KOPT-K1 (cell line): Measurements from ENCODE around the gene SLC37A4.
"Not testable (repeated sequence)": the region's sequence is repeated elsewhere in the genome, so short reads cannot be mapped to it uniquely, and the experiment has no call there.

Experiments
- H3K27ac ChIP-seq: fragments of 200-600 bp; sonication (generic); 2 replicates; pipeline ENCODE4 v1.5.1; 2016; ENCODE audit warnings: antibody characterized with exemption, mild to moderate bottlenecking, low read depth, low read length; ENCODE audit not compliant: poor library complexity, severe bottlenecking
- H3K36me3 ChIP-seq: fragments of 200-600 bp; sonication (generic); 2 replicates; pipeline ENCODE4 v1.5.1; 2017; ENCODE audit warnings: antibody characterized with exemption, mild to moderate bottlenecking, low read length, moderate library complexity; ENCODE audit not compliant: insufficient read depth
- H3K9me3 ChIP-seq: fragments of 200-600 bp; sonication (generic); 2 replicates; pipeline ENCODE4 v1.5.1; 2017; ENCODE audit warnings: antibody characterized with exemption, low read length, mild to moderate bottlenecking; ENCODE audit not compliant: insufficient read depth, poor library complexity, severe bottlenecking

Gene SLC37A4

DNA sequence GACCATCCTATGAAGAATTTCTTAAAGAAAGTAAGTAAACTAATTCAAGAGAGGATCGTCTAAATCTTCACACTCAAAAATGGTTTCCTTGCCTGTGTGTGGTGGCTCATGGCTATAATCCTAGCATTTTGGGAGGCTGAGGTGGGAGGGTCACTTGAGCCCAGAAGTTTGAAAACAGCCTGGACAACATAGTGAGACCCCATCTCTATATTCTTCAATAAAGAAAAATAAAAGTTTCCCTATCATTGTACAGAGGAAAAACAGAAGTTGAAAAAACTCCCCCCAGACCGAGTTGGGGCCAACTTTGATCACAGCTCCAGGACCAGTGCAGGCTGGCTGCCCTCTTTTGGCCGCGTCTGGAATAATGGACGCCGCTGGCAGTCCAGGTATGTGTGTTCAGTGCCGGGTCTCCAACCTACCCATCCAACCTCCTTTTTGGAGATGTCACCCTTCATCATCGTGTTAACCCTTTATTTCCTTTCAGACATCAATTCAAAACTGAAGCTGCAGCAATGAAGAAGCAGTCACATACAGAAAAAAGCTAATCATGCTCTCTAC, 15.5 kb downstream of the SLC37A4 start:
- no peak overlapping the region for H3K27ac ChIP-seq
- H3K36me3 ChIP-seq: peaks cover 75% of the 10 kb centered on the region
- H3K9me3 ChIP-seq: peaks cover 6% of the 10 kb centered on the region

DNA sequence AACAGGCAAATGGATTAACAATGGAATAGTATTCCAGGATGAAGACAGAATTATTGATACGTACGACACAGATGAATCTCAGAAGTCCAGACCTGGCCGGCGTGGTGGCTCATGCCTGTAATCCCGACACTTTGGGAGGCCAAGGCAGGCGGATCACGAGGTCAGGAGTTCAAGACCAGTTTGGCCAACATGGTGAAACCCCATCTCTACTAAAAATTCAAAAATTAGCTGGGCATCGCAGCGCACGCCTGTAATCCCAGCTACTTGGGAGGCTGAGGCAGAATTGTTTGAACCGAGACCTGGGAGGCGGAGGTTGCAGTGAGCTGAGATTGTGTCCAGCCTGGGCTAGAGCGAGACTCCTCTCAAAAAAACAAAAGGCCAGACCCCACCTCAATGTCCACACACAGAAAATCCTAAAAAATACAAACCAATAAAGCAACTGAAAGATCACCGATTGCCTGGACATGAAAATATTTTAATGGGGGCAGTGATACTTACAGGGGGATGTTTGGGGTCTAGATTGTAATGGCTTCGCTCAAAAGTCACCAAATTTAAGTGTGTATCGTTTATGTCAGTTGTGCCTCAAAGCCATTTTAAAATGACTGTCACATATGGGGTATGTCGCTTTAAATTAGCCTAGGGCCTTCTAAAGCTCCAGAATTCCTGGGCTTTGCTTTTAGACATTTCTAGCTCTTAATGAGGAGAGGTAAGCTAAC, 16.3 kb downstream of the SLC37A4 start:
- peaks cover 6% of the 10 kb centered on the region for H3K9me3 ChIP-seq
- H3K36me3 ChIP-seq: peaks cover 78% of the 10 kb centered on the region
- H3K27ac ChIP-seq: no peak overlapping the region

DNA sequence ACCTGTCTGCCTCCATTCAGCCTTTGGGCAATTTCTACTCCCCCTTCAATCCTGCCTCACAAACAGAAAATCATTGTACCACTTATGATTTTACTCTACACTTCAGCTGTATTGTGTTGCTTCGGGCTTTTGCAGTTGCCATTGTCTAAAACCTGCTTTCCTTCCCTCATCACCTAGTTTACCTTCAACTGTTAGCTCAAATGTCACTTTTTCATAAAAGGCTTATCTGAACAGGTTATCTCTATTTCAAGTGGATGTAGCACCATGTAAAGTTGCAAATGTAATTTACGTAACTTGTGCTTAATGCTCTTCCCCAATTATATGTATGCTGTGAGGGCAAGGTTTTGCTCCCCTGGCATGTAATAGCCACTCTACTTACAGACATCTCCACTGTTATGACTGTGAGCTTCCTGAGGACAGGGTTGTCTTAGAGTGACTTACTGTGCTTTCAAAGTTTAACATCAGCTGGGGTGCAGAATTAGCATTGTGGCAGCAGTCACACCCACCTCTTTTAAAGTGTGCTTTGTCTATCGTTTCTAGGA, 18.0 kb downstream of the SLC37A4 start:
- H3K9me3 ChIP-seq: no peaks in the 10 kb centered on the region
- H3K27ac ChIP-seq: no peak overlapping the region
- H3K36me3 ChIP-seq: peaks cover 95% of the 10 kb centered on the region

DNA sequence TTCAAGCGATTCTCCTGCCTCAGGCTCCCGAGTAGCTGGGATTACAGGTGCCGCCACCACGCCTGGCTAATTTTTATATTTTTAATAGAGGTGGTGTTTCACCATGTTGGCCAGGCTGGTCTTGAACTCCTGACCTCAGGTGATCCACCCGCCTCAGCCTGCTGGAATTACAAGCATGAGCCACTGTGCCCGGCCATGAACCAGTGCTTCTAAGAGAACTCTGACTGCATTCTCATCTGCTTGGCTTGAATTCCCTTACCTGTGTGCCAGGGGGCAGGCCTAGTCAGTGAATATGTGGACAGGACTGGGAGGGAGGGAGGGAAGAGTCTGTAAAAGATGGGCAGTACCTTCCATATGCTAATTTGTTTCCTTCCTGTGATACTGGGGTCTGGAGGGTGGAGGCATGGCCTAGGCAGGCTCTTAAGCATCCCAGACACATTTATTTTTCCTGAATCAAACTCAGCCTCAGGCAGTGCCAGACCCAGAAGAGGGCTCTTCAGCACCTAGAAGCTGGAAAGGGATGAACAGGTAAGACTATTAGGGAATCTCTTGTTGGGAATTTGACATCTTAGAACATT, 19.1 kb downstream of the SLC37A4 start:
- H3K9me3 ChIP-seq: no peaks in the 10 kb centered on the region
- H3K36me3 ChIP-seq: peaks cover 99% of the 10 kb centered on the region
- H3K27ac ChIP-seq: no peak overlapping the region

DNA sequence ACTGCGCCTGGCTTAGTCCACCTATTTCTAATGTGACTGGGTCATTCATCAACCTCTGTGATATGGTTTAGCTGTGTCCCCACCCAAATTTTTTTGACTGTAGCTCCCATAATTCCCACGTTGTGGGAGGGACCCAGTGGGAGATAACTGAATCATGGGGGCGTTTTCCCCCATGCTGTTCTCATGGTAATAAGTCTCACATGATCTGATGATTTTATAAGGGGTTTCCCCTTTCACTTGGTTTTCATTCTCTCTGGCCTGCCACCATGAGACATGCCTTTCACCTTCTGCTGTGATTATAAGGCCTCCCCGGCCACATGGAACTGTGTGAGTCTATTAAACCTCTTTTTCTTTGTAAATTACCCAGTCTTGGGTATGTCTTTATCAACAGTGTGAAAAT, 24.0 kb downstream of the SLC37A4 start:
- Histone ChIP-seq H3K36me3 (peaks cover 98% of the 10 kb centered on the region), H3K27ac (no peak overlapping the region), H3K9me3 (no peaks in the 10 kb centered on the region)

DNA sequence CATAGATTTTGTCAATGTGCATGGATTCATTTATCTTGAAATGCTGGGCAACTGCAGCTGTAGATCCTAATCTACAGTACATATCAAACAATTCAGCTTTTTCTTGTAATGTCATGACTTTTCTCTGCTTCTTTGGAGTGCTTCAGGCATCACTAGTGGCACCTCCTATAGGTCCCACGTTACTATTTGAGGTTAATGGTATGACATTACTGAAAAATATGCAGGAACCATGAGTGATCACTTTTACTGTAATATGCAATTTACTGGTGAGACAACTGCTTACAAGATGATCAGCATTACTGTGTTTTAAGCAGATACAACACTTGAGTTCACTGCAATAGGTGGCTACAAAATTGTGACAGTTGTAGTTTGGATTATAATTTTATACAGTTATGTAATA, 29.8 kb downstream of the SLC37A4 start:
- Histone ChIP-seq H3K36me3 (peaks cover 67% of the 10 kb centered on the region), H3K27ac (no peak overlapping the region), H3K9me3 (no peaks in the 10 kb centered on the region)

DNA sequence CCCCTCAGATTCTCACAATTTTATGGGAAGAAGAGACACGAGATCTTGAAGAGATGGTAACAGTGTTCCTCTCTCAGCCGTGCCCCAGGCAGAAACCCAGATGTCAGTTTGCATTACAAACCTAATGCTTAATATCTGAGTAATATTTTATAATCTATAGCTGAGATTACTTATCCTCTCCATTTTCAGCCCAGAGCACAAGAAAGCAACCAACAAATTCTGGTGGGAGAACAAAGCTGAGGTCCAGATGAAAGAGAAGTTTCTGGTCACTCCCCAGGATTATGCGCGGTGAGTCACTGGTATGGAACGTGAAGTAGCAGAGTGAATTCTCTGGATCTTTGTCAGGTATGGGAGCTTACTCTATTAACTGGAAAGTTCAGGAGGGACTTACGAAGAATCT, 31.9 kb downstream of the SLC37A4 start:
- Histone ChIP-seq H3K27ac (peak overlapping the region; percentile 97), H3K36me3 (peaks cover 54% of the 10 kb centered on the region), H3K9me3 (no peaks in the 10 kb centered on the region)

DNA sequence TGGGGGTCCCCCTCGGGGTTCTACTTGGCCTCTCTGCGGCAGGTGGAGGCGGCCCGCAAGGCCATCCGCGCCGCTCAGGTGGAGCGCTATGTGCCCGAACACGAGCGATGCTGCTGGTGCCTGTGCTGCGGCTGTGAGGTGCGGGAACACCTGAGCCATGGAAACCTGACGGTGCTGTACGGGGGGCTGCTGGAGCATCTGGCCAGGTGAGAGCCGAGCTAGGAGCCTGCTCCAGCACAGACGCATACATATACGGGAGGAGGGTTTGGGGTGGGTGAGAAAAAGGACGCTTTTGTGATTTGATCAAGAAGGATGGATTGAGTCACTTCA, 32.3 kb downstream of the SLC37A4 start:
- peaks cover 49% of the 10 kb centered on the region for H3K36me3 ChIP-seq

DNA sequence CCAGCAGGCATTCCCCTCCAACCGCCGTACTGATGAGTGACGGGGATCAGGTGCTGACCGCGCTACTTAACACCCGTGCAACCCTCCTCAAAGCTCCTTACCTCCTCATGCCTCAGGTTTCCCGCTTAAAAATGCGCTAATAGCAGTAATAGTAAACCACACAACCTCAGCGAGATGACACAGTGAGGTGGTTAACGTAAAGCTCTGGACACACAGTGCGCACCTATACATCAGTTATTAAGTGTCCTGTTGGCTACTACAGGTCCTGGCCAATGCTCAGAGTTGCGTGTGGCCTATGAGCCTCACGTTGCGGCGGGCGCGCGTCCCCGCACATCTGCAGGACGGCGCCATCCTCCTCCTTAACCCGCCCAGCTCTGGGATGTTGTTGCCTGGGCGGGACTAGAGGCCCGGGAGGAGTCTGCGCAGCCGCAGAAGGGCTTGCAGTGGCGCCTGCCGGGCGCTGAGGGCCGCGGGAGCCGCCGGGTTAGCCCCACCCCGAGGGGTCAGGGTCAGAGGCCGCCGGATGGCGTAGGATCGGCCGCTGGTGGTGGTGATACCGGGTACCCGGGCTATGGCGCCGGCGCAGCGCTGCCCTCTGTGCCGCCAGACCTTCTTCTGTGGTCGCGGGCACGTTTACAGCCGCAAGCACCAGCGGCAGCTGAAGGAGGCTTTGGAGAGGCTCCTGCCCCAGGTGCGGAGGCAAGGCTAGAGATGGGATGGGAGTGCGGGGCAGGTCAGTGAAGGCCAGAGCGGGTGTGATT, 32.9 kb downstream of the SLC37A4 start, which contains the start of gene CENATAC:
TSS of gene CENATAC (plus strand) at position 512 of the 761 bp plus-strand sequence. CDS start at position 572, 60 bp downstream.
- no peaks in the 10 kb centered on the region for H3K9me3 ChIP-seq
- peak within 1 kb of the TSS; percentile 97 for H3K27ac ChIP-seq
- H3K36me3 ChIP-seq: peaks cover 44% of the 10 kb centered on the region

More for the DNA sequence above, 32.3 kb downstream of the SLC37A4 start:
- Histone ChIP-seq H3K27ac (peak overlapping the region; percentile 97), H3K9me3 (no peaks in the 10 kb centered on the region)

DNA sequence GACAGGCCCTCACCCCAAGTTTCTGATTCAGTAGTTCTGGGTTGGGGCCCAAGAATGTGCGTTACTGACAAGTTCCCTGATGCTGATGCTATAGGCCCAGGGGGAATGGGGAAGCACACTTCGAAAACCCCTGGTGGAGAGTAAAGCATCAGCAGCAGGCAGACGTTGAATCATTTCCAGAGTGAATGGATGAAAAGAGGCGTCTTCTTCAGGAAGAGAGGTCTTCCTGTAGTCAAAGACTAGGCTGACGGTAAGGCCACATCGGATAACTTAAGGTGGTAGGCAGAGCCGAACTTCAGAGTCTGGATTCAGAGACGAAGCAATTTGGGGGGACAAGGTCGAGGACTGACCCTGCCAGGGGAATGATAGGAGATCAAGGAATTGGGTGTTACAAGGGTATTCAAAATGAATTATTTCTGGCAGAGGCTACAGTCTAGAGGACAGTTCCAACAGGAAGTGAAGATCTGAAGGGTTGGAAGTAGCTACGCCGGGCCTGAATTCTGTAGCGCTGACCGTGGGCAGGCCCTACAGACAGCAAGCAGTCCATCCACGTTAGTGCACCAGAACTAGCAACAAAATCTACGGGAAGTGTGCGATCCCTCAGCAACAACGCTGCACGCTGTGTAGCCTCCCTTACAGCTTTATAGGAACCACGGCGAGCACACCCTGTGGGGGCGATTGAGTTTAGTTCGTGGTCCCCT, 33.6 kb downstream of the SLC37A4 start:
- Histone ChIP-seq H3K9me3 (no peaks in the 10 kb centered on the region), H3K27ac (peak overlapping the region; percentile 97), H3K36me3 (peaks cover 36% of the 10 kb centered on the region)

DNA sequence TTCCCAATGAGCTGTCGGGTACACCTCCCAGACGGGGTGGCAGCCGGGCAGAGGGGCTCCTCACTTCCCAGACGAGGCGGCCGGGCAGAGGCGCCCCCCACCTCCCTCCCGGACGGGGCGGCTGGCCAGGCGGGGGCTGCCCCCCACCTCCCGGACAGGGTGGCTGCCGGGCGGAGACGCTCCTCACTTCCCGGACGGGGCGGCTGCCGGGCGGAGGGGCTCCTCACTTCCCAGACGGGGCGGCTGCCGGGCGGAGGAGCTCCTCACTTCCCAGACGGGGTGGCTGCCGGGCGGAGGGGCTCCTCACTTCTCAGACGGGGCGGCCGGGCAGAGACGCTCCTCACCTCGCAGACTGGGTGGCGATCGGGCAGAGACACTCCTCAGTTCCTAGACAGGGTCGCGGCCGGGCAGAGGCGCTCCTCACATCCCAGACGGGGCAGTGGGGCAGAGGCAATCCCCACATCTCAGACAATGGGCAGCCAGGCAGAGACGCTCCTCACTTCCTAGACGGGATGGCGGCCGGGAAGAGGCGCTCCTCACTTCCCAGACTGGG, 39.1 kb downstream of the SLC37A4 start:
- not testable (repeated sequence) for H3K27ac ChIP-seq, H3K36me3 ChIP-seq, H3K9me3 ChIP-seq

DNA sequence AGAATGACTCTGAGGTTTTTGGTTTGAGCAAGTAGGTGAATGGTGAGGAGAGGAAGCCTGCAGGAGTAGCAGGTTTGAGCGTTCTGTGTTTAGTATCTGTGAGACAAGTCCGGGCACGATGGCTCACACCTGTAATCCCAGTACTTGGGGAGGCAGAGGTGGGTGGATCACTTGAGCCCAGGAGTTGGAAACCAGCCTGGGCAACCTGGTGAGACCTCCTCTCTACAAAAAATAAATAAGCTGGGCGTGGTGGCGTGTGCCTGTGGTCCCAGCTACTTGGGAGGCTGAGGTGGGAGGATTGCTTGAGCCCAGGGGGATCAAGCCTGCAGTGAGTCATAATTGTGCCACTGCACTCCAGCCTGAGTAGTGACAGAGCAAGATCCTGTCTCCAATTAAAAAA, 42.4 kb downstream of the SLC37A4 start:
- no peak overlapping the region for H3K27ac ChIP-seq
- no peaks in the 10 kb centered on the region for H3K36me3 ChIP-seq
- no peaks in the 10 kb centered on the region for H3K9me3 ChIP-seq

DNA sequence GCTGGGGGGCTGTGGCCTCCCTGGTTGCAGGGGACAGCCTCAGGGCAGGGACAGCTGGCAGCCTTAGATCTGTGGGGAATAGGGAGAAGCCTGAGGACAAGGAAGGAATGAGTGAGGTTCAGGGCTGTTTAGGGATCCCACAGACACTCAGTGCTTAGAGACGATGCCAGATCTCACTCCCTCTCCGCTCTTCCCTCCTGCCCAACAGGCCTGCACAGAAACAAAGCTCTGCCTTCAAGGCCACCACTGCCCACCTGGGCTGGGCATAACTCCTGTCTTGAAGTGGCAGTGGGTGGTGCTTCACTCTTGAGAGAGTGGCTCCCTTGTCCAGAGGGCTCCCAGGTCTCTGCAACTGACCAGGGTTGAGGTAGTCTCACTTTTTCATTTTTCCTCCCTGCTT, 45.9 kb downstream of the SLC37A4 start:
- no peaks in the 10 kb centered on the region for H3K9me3 ChIP-seq
- H3K36me3 ChIP-seq: no peaks in the 10 kb centered on the region
- no peak overlapping the region for H3K27ac ChIP-seq

DNA sequence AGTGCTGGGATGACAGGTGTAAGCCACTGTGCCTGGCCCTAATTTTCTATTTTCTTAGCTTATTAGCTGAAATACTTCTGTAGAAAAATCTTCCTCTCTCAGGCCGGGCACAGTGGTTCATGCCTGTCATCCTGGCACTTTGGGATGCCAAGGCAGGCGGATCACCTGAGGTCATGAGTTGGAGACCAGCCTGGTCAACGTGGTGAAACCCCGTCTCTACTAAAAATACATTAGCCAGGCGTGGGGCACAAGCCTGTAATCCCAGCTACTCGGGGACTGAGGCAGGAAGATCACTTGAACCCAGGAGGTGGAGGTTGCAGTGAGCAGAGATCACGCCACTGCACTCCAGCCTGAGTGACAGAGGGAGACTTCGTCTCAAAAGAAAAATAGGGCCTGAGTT, 46.3 kb downstream of the SLC37A4 start:
- not testable (repeated sequence) for H3K36me3 ChIP-seq, H3K9me3 ChIP-seq, H3K27ac ChIP-seq
